H9 (cell line): ENCODE results near the gene UTF1. TPM values are rescaled to one million over a fixed set of nuclear protein-coding genes. Genes with fewer than 3 reads are reported as not detected.

Experiments
- DNase-seq: peaks from one replicate; pipeline ENCODE4 v3.0.0-alpha.2; 2017
- H2AFZ ChIP-seq: one replicate; pipeline ENCODE4 v1.6.1; 2013; ENCODE audit warnings: mild to moderate bottlenecking, low read length, control low read depth, moderate library complexity
- H2AK5ac ChIP-seq: 2 replicates; pipeline ENCODE4 v1.6.1; 2013; ENCODE audit warnings: low read length, control low read depth, mixed read lengths; ENCODE audit not compliant: insufficient read length
- H2BK120ac ChIP-seq: one replicate; pipeline ENCODE4 v1.6.1; 2013; ENCODE audit warnings: low read depth, mild to moderate bottlenecking, low read length, control low read depth, inconsistent platforms; ENCODE audit not compliant: poor library complexity, severe bottlenecking
- H2BK12ac ChIP-seq: 2 replicates; pipeline ENCODE4 v1.6.1; 2013; ENCODE audit warnings: low read length, control low read depth, mixed read lengths, low read depth; ENCODE audit not compliant: insufficient read length
- H2BK15ac ChIP-seq: 2 replicates; pipeline ENCODE4 v1.6.1; 2013; ENCODE audit warnings: low read depth, low read length, control low read depth
- H2BK20ac ChIP-seq: one replicate; pipeline ENCODE4 v1.6.1; 2013; ENCODE audit warnings: low read depth, mild to moderate bottlenecking, low read length, control low read depth, inconsistent platforms; ENCODE audit not compliant: poor library complexity, severe bottlenecking
- H2BK5ac ChIP-seq: 2 replicates; pipeline ENCODE4 v1.6.1; 2013; ENCODE audit warnings: low read length, control low read depth, mixed read lengths; ENCODE audit not compliant: insufficient read length
- H3K14ac ChIP-seq: 2 replicates; pipeline ENCODE4 v1.6.1; 2013; ENCODE audit warnings: low read length, control low read depth; ENCODE audit not compliant: insufficient read depth
- H3K18ac ChIP-seq: 2 replicates; pipeline ENCODE4 v1.6.1; 2013; ENCODE audit warnings: low read depth, mild to moderate bottlenecking, mixed read lengths, low read length, control low read depth; ENCODE audit not compliant: insufficient read length
- H3K23ac ChIP-seq: 2 replicates; pipeline ENCODE4 v1.6.1; 2013; ENCODE audit warnings: low read length, control low read depth, mixed read lengths, low read depth; ENCODE audit not compliant: insufficient read length
- H3K23me2 ChIP-seq: 2 replicates; pipeline ENCODE4 v1.6.1; 2013; ENCODE audit warnings: low read depth, mild to moderate bottlenecking, mixed read lengths, low read length, control low read depth; ENCODE audit not compliant: insufficient read length, poor library complexity, severe bottlenecking
- H3K27ac ChIP-seq: 2 replicates; pipeline ENCODE4 v1.5.1; 2013; ENCODE audit warnings: low read length, control low read depth, mixed read lengths, low read depth; ENCODE audit not compliant: insufficient read length
- H3K27me3 ChIP-seq: 2 replicates; pipeline ENCODE4 v1.6.1; 2013; ENCODE audit warnings: low read length, control low read depth, inconsistent platforms; ENCODE audit not compliant: insufficient read depth
- H3K4ac ChIP-seq: 2 replicates; pipeline ENCODE4 v1.6.1; 2013; ENCODE audit warnings: low read depth, mild to moderate bottlenecking, control low read depth, inconsistent platforms, low read length, moderate library complexity
- H3K4me1 ChIP-seq: 2 replicates; pipeline ENCODE4 v1.6.1; 2013; ENCODE audit warnings: low read length, control low read depth, inconsistent platforms; ENCODE audit not compliant: insufficient read depth
- H3K4me2 ChIP-seq: 2 replicates; pipeline ENCODE4 v1.6.1; 2013; ENCODE audit warnings: low read length, control low read depth, mixed read lengths; ENCODE audit not compliant: insufficient read length, insufficient read depth
- H3K56ac ChIP-seq: 2 replicates; pipeline ENCODE4 v1.6.1; 2013; ENCODE audit warnings: low read depth, mild to moderate bottlenecking, mixed read lengths, low read length, control low read depth; ENCODE audit not compliant: insufficient read length
- H3K79me1 ChIP-seq: 2 replicates; pipeline ENCODE4 v1.6.1; 2013; ENCODE audit warnings: low read depth, mild to moderate bottlenecking, moderate library complexity, low read length, control low read depth, inconsistent platforms; ENCODE audit not compliant: insufficient read depth, poor library complexity, severe bottlenecking
- H3K79me2 ChIP-seq: 2 replicates; pipeline ENCODE4 v1.6.1; 2013; ENCODE audit warnings: low read length, control low read depth, inconsistent platforms; ENCODE audit not compliant: insufficient read depth
- H3K9ac ChIP-seq: 2 replicates; pipeline ENCODE4 v1.6.1; 2013; ENCODE audit warnings: low read length, control low read depth, mixed read lengths; ENCODE audit not compliant: insufficient read length; ENCODE audit errors: extremely low read depth
- H3K9me3 ChIP-seq: one replicate; pipeline ENCODE4 v1.6.1; 2013; ENCODE audit warnings: low read depth, low read length, inconsistent platforms; ENCODE audit not compliant: control insufficient read depth
- H3T11ph ChIP-seq: one replicate; pipeline ENCODE4 v1.6.1; 2013; ENCODE audit warnings: mild to moderate bottlenecking, low read length, control low read depth, inconsistent platforms
- H4K20me1 ChIP-seq: one replicate; pipeline ENCODE4 v1.6.1; 2013; ENCODE audit not compliant: control insufficient read depth, insufficient read length, insufficient read depth
- H4K5ac ChIP-seq: 2 replicates; pipeline ENCODE4 v1.6.1; 2013; ENCODE audit warnings: low read depth, mild to moderate bottlenecking, mixed read lengths, low read length, control low read depth; ENCODE audit not compliant: insufficient read length
- H4K8ac ChIP-seq: replicated peaks from 2 replicates; pipeline ENCODE4 v1.6.1; 2013; ENCODE audit warnings: low read length, control low read depth, mixed read lengths, low read depth; ENCODE audit not compliant: insufficient read length
- H4K91ac ChIP-seq: 2 replicates; pipeline ENCODE4 v1.6.1; 2013; ENCODE audit warnings: low read depth, mild to moderate bottlenecking, moderate library complexity, mixed read lengths, low read length, control low read depth; ENCODE audit not compliant: insufficient read length
- H3K27ac Mint-ChIP-seq, 3 experiments: 2 replicates in 2 of 3; 3 replicates in 1 of 3; pipeline ENCODE4 v1.8.0; 2020 to 2021; ENCODE audit warnings: mixed read lengths in 3 of 3, mild to moderate bottlenecking in 1 of 3, moderate library complexity in 1 of 3
- H3K27me3 Mint-ChIP-seq: 2 replicates; pipeline ENCODE4 v1.8.0; 2021; ENCODE audit warnings: low read depth, mild to moderate bottlenecking, moderate library complexity, mixed read lengths
- H3K36me3 Mint-ChIP-seq, 3 experiments: 2 replicates in 2 of 3; 3 replicates in 1 of 3; pipeline ENCODE4 v1.8.0; 2020 to 2021; ENCODE audit warnings: low read depth in 3 of 3, mixed read lengths in 3 of 3; ENCODE audit not compliant: insufficient read depth in 1 of 3
- H3K4me1 Mint-ChIP-seq, 2 experiments: 2 replicates each; pipeline ENCODE4 v1.8.0; 2020; ENCODE audit warnings: mixed read lengths in 2 of 2
- H3K4me3 Mint-ChIP-seq, 2 experiments: 2 replicates in 1 of 2; 3 replicates in 1 of 2; pipeline ENCODE4 v1.8.0; 2020 to 2021; ENCODE audit warnings: mild to moderate bottlenecking in 2 of 2, mixed read lengths in 2 of 2, moderate library complexity in 1 of 2
- H3K9me3 Mint-ChIP-seq, 2 experiments: 2 replicates in 1 of 2; 3 replicates in 1 of 2; pipeline ENCODE4 v1.8.0; 2020; ENCODE audit warnings: mild to moderate bottlenecking in 2 of 2, mixed read lengths in 2 of 2, moderate library complexity in 1 of 2
- CTCF ChIP-seq: fragments of 200-600 bp; sonication (generic); conservative IDR thresholded peaks from 3 replicates; pipeline ENCODE4 v1.8.0; 2021; ENCODE audit warnings: antibody characterized with exemption, mild to moderate bottlenecking
- WGBS: extraction: QIAGEN DNeasy Blood & Tissue Kit; methylation state at CpG from one replicate; pipeline ENCODE4 v1.1.7; 2013; ENCODE audit warnings: missing lambda C conversion rate, low lambda C conversion rate, mixed read lengths; ENCODE audit not compliant: insufficient read length; ENCODE audit errors: extremely low coverage; 5-methylcytosine and 5-hydroxymethylcytosine counted together
- long read RNA-seq: library from polyadenylated mRNA; unstranded; transcript quantifications from one replicate; pipeline ENCODE4 v2.0.0, GENCODE V29; 2020
- total RNA-seq: library from RNA; stranded (reverse); gene quantifications from 2 replicates; pipeline ENCODE4 v1.2.1, GENCODE V29; 2021

The UTF1 gene
- total RNA-seq: 31.5 and 38.6 TPM in 2 replicates
- long read RNA-seq: 0 reads

- no peak within 1 kb of the TSS for H2BK120ac ChIP-seq
- H3K9ac ChIP-seq: no peak within 1 kb of the TSS
- no peaks in the 10 kb centered on the region; the same call in 1 of the 2 replicates for H3K4me1 ChIP-seq
- H2BK20ac ChIP-seq: no peak within 1 kb of the TSS
- no peaks in the 10 kb centered on the region for H4K20me1 ChIP-seq
- no peak within 1 kb of the TSS; a peak in 1 of 7 replicates for H3K27ac Mint-ChIP-seq
- H3T11ph ChIP-seq: no peak within 1 kb of the TSS
- H2AFZ ChIP-seq: no peak within 1 kb of the TSS
- peaks cover 0 to 5% (median 0%) of the 10 kb centered on the region in 3 experiments; a peak in 4 of 7 replicates for H3K36me3 Mint-ChIP-seq
- no peak within 1 kb of the TSS for H4K91ac ChIP-seq
- H3K18ac ChIP-seq: no peak within 1 kb of the TSS
- no peaks in the 10 kb centered on the region for H3K9me3 ChIP-seq
- H3K4me2 ChIP-seq: peak within 1 kb of the TSS; percentile 20
- H3K4ac ChIP-seq: no peak within 1 kb of the TSS
- no peak within 1 kb of the TSS for H3K56ac ChIP-seq
- no peaks in the 10 kb centered on the region for H3K79me1 ChIP-seq
- H3K23me2 ChIP-seq: no peaks in the 10 kb centered on the region
- H3K23ac ChIP-seq: no peak within 1 kb of the TSS
- H2BK12ac ChIP-seq: no peak within 1 kb of the TSS
- DNase-seq: no peak
- no peaks in the 10 kb centered on the region for H3K79me2 ChIP-seq
- WGBS: no CpG with 5 or more reads among the region's 49 CpGs
- H3K14ac ChIP-seq: no peak within 1 kb of the TSS
- H3K4me1 Mint-ChIP-seq: peaks cover 32 to 33% of the 10 kb centered on the region in 2 experiments
- no peak within 1 kb of the TSS for H2AK5ac ChIP-seq
- H3K27me3 Mint-ChIP-seq: peaks cover 70% of the 10 kb centered on the region
- peaks cover 0 to 8% of the 10 kb centered on the region in 2 experiments; a peak in 3 of 5 replicates for H3K9me3 Mint-ChIP-seq
- H2BK5ac ChIP-seq: no peak within 1 kb of the TSS
- H3K4me3 Mint-ChIP-seq: peak within 1 kb of the TSS; percentile 77 to 82
- H2BK15ac ChIP-seq: no peak within 1 kb of the TSS
- H3K27me3 ChIP-seq: peaks cover 6% of the 10 kb centered on the region; the same call in 1 of the 2 replicates
- no peak within 1 kb of the TSS for H3K27ac ChIP-seq
- no peak within 1 kb of the TSS for H4K5ac ChIP-seq
- TF ChIP-seq CTCF: no peak
- H4K8ac ChIP-seq: no peak within 1 kb of the TSS
These were observed at the start of gene UTF1 for GRCh38 chr10:133230044-133230361. UTF1 (plus strand) TSS chr10:133230217; CDS start chr10:133230289, 72 bp downstream.
